Activated naive CD8-positive, alpha-beta T cell (primary cell): Measurements from ENCODE around the gene IFTAP.

Source experiments
- H3K27ac Mint-ChIP-seq: one replicate; pipeline ENCODE4 v1.8.0; 2021; ENCODE audit warnings: mixed read lengths
- H3K27me3 Mint-ChIP-seq: one replicate; pipeline ENCODE4 v1.8.0; 2021; ENCODE audit warnings: mixed read lengths
- H3K36me3 Mint-ChIP-seq: one replicate; pipeline ENCODE4 v1.8.0; 2021; ENCODE audit warnings: mixed read lengths
- H3K4me1 Mint-ChIP-seq: one replicate; pipeline ENCODE4 v1.8.0; 2021; ENCODE audit warnings: low read depth, mixed read lengths
- H3K4me3 Mint-ChIP-seq: one replicate; pipeline ENCODE4 v1.8.0; 2021; ENCODE audit warnings: mild to moderate bottlenecking, mixed read lengths
- H3K9me3 Mint-ChIP-seq: one replicate; pipeline ENCODE4 v1.8.0; 2021; ENCODE audit warnings: low read depth, mixed read lengths

The IFTAP gene

DNA sequence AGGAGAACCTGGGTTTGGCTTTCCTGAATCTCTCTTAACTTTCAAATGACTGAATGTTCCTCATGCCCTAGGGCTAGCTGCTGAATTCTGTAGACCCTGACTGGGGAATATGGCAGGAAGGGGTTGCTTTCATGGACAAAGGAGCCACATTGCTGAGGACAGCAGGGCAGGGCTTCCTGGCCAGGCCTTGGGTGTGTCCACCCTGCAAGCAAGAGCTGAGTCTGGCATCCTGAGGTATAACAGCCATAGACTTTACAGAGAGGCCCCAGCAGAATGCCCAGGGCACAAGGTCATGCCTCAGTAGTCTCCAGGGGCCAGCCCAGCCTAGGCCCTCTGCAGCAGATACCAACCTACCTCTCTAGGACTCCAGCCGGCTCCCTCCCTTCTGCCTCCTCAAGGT lies 105.9 kb downstream of the IFTAP start:
- Mint-ChIP-seq H3K9me3 (no peaks in the 10 kb centered on the region), H3K4me3 (no peak overlapping the region), H3K4me1 (no peaks in the 10 kb centered on the region), H3K27ac (no peak overlapping the region), H3K27me3 (peaks cover 34% of the 10 kb centered on the region), H3K36me3 (no peaks in the 10 kb centered on the region)

DNA sequence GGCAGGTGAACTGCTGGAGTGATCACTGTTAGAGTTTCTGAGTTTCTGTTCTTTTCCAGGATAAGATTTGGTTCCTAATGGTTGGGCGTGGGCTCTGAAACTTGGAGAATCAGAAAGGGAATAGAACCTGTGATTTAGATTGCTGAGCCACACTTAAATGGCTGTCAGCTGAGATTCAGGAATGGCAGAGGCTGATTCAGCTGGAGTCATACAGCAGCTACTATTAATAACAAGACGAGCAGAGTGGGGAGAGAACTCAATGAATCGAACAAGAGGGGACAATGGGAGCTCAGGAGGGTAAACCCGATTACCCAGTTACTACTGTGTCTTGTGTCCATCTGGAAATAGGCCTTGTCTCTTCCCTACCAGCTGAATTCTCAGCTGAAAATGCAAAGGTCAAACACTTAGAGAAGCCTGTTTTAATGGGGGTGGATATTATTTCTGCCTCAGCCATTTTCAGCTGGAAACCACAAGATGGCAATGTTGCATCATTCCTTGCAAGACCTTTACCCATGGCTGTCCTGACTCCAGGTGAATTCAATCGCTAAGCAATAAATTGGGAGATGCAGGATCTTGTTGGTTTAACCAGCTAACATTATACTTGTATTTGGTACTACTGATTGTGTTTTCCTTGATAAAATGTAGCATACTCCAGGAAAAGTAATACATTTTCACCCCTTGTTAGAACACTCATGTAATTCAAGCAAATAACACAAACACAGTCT lies 108.2 kb downstream of the IFTAP start:
- no peak overlapping the region for H3K27ac Mint-ChIP-seq
- no peaks in the 10 kb centered on the region for H3K4me1 Mint-ChIP-seq
- peaks cover 33% of the 10 kb centered on the region for H3K27me3 Mint-ChIP-seq
- no peaks in the 10 kb centered on the region for H3K36me3 Mint-ChIP-seq
- no peaks in the 10 kb centered on the region for H3K9me3 Mint-ChIP-seq
- H3K4me3 Mint-ChIP-seq, result no peak overlapping the region

DNA sequence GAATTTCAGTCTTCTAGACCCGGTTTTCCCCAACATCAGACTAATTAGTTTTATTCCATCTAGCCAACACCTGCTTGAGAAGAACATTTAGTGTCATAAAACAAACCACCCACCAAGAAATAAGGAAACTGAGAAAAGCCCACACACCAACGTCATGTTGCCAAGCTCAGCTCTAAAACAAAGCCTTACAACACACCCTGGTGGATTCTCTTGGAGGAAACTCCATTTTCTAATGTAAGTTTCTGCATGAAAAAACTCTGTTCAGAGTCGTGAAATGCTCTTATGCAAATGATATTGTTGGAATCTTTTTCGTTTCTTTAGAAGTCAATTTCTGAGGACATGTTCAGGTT lies 108.7 kb downstream of the IFTAP start:
- Mint-ChIP-seq H3K9me3 (no peaks in the 10 kb centered on the region), H3K36me3 (no peaks in the 10 kb centered on the region), H3K27me3 (peaks cover 35% of the 10 kb centered on the region), H3K4me3 (no peak overlapping the region), H3K4me1 (no peaks in the 10 kb centered on the region), H3K27ac (no peak overlapping the region)
